GM18517 (cell line): ENCODE data around the gene LHFPL3.
"Not testable (repeated sequence)": the region's sequence is repeated elsewhere in the genome, so short reads cannot be mapped to it uniquely, and the experiment has no call there.

Experiments used
- ATAC-seq: cut with Tn5 transposase; IDR thresholded peaks from one replicate; pipeline ENCODE4 v1.9.1; 2021; ENCODE audit warnings: mild to moderate bottlenecking, moderate library complexity; ENCODE audit not compliant: unreplicated experiment

LHFPL3 gene

DNA sequence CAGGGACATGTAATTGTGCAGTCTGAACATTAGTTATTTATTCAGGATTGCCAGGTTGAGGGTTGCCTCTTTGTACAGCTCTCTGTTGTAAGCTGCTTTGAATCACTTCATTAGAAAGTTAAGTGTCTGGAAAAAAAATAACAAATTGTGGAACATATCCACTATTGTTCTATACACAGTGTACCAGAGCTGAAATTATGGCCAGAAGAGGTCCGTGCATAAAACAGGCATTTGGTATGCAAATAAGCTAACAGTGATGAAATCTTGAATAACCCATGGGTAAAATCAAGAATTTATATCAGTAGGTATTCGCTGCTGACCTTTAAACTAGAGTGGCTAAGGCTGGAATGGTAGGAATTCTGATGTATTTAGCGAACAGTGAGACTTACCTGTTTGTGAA is 152.1 kb downstream of the LHFPL3 start:
- ATAC-seq: no peak

DNA sequence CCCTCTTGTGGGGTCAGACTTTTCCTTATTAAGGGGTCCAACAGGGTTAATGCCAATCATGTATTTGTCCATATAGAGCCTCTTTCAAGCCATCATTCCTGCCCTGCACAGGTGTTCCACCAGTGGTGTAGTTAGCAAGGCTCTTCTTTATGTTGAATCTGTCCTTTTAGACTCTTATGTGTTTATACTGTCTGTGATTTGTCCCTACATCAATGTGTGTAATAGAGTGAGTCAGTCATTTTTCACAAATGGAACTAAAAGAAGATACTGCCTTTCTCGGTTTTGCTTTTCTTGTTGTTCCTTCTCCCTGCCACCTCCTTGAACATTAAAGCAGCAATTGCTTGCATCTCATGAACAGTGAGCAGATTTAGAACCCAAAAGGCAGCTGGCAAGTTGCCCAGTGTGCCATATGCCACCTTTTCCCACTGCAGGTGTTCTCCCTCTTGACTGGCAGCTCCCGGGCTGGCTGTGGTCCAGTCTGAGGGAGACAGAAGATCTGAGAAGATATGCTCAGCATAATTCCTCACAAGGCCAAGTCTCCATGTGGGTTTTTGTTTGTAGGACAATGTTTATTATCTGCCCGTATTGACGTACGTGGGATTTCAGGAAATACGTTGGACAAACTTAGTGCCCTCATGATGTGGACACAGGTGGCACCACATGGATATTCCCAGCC is 154.1 kb downstream of the LHFPL3 start:
- no peak for ATAC-seq

DNA sequence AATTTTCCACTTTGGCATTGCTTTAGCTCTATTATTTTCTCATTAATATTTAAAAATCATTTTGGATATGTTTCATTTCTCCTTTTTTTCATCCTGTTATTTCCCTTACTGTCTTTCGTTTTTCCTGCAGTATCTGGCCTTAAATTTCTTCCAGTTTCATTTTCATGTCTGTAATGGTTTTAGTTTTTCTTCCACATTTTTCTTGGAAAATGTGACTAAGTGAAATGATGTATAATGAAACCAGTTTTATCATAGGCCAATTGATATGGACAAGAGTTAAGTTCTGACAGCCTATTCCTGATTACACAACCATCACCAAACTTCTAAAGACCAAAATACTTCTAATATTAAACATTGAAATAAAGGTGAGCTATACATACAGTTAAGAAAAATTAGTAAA is 158.5 kb downstream of the LHFPL3 start:
- no peak for ATAC-seq

DNA sequence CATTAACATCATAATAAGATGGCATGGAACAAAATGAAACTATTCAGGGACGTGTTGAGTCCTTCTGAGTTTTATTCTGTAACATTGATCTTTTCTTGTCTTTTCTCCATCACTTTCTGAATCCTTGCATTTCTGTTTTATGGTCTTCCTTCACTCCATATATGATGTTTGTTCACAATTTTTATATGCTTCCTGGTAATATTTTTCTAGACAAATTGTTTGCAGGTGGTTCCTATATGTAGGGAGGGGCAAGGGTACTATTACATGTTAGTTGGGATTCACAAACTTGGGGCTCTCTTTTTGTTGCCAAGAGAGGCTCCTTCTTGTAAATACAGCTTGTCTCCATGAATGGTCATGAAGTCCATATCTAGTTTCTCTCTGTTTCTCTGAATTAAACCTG is 159.2 kb downstream of the LHFPL3 start:
- no peak for ATAC-seq

DNA sequence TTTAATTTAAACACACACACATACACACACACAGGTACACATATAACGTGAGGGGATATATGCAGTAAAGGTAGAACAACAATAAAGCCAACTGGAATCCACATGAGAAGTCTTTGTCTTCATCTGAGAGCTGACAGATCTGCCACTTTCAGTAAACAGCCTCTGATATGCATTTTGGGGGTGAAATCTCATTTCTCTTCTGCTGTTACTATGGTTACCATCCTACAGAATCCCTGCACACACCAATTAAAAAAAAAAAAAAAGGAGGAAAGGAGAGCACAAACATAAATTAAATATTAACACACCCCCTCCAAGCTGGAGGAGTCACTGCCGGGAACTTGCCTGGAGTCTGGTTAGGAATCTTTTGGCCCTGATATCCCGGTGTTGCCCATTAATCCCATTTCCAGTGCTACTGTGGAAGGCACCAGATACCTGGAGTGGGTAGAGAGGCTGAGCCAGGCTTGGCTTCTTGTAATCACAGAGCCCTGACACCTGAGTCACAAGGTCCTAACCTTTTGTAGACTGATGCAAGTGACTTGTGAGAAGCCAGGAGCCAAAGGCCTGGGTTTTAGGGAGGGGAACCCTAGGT is 169.1 kb downstream of the LHFPL3 start:
- ATAC-seq: no peak

DNA sequence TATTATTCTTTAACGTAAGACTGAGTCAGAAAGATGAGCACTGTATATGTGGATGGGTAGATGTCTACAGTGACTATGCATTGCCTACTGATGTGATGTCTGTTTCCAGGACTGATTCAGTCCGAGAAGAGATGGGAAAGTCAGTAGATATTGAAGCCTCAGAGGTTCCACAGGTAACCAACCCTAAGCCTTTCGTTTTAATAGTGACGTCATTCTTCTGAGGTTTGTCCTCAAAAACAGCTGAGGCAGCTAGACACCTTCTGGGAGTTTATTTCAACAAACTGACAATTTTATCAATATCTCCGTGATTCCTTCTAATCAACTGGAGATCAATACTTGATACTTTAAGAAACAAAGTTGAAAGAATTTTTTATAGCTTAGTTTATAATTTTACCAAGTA is 171.6 kb downstream of the LHFPL3 start:
- ATAC-seq: no peak

DNA sequence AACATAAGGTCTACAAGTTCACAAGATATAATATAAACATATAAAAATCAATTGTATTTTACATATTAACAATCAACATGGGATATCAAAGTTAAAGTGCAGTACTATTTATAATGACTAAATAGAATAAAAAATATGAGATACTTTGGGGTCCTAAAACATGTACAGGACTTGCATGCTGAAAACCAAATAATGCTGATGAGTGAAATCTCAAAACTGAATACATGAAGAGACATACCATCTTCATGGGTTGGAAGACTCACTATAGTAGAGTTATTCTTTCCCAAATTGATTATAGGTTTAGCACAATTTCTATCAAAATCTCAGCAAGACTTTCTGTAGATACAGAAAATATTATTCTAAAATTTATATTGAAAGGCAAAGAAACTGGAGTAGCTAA is 181.5 kb downstream of the LHFPL3 start:
- no peak for ATAC-seq

DNA sequence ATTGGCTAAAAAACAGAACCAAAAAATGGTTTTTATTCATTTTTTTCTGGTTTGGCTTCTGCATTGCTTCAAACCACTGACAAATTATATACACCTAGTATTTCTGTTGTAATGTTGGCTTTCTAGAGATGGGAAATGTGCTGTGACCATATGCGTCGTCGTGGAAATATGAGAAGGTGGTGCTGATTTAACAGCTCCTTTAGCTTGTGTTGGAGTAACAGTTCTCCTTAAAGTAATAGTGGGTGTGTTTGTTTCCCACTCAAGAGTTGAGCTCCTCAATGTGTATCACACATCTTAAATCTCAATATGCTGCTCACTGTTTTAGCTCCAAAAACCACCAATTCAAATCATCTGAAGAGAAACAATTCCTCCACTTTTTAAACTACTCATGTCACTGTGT is 196.4 kb downstream of the LHFPL3 start:
- ATAC-seq: no peak

DNA sequence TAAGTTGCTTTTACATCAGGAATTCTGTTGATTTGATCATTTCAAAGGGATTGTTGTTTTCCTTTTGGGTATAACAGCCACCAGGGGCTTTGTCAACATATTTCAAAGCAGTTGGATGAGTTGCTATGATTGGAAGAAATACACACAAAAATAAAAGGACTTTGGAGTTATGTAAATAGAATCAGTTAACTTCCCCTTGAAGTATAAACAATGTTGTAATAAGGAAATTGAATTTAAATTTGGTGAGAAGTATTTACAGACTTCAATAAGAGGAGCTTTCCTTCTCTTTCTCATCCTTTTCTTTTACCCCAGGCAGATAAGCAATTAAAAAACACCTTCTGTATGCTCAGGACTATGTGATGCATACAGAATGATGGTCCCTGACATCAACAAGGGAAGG is 199.7 kb downstream of the LHFPL3 start:
- ATAC-seq: no peak

DNA sequence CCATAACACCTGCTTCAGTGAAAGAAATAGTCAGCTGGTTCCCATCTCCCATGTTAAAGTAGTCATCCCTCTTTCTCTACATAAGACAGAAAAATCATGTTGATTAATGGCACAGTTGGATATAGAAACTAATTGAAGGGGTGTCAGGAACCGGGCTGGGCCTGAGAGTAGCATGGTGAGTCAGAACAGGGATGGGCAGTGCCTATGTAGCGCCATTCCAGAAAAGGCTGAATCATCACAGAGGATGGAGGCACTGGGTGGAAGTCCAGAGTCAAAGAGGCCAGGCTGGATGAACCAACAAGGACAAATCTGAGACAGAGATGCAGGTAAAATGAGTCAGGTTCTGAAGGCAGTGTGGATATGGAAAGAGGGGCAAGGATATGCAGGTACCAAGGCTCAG is 201.2 kb downstream of the LHFPL3 start:
- ATAC-seq: no peak

DNA sequence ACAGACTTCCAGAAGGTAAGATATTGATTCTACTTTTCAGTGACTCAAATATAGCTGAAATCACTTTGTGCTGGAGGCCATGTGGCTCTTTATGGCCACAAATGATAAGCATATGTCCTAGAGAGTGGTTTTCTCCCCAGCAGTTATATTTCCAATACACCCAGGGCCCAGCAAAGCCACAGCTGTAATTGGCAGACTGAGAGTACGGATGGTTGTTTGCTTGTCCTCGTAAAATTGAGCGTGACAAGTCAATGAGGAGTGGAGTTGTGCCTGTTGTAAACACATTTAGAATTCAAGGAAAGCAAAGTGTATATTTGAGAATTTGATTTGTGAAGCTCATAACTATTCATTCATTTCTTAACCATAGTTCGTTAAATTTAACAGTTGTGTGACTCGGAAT is 201.8 kb downstream of the LHFPL3 start:
- no peak for ATAC-seq

DNA sequence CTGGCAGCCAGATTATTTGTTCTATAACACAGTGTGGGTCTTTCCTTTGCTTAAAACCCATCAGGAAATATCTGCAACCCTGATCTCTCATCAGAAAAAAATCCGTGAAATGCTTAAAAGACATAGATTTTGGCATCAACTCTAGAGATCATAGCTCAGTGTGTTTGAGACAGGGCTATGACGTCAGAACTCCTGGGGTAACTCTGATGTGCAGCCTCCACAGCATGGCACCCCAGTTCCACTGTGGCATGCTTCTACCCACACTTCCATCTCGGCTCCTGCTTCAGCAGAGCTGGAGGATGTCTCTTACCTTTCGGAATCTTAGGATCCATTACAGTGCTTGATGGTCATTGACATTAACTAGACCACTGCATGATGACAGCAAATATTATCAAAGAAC is 205.7 kb downstream of the LHFPL3 start:
- no peak for ATAC-seq

DNA sequence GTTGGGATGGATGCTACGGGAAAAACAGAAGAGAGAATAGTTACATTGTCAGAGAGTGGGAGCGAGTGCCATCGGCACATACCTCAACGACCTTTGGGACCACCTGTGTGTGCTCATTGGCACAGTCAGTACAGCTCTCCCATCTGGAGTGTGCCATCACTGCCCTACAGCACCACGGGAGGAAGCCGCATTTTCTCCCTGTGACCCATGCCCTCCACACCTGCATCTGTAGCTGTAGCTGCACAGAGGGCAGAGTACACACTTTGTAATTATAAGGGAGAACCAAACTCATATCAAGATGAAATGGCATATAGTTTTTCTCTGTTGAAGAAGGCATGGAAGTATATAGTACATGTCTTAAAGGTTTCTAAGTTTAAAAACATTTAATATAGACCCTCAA is 207.4 kb downstream of the LHFPL3 start:
- no peak for ATAC-seq

DNA sequence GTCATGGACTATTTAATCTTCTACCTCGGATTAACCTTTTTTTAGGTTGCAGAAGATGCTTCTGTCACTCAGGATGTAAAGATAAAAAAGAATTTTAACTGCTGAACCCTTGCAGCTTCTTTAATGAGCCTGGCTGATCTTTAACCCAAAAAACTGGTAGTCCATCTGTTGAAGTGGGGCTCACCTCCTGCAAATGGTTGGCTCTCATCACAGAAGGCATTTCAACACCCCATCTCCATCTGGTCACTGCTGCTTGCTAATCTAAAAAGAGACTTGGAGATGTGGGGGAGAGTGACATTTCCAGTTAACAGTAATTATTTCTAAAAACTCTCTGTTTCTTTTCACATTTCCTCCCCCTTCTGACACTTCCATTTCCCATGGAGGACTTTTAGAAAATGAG is 208.6 kb downstream of the LHFPL3 start:
- ATAC-seq: no peak

DNA sequence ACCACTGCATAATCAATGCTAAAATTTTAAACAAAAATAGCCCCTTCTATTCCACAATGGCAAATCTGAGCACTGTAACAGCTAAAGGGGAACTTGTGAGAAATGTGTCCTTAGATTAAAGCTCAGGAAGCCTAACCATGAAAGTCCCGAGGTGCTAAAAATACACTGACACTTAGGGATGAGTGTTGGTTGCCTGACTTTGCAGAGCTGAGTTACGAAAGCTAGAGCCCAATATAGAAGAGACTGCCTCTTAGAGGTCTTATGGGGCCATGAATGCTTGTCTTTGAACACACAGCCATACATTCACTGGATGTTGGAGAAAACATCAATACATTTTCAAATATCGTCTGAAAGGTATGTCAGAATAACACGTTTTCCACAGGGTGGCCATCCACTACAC is 209.7 kb downstream of the LHFPL3 start:
- no peak for ATAC-seq

DNA sequence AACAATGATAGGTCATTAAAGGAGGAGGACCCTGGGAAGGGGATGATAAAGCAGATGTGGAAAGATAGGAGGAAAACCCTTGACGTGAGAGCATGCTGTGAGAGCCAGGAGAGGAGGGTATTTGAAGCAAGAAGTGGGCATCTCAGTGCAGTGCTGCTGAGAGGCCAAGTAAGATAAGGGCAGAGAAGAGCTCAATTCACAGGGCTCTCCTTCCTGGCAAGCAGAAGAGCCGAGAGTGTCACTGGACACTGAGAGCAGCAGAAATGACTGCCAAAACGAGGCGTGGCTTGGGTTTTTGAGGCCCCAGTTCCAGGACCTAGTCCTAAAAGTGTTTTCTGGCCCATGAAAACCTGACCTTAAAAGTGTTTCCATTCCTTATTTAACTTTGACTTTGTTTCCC is 213.5 kb downstream of the LHFPL3 start:
- ATAC-seq: no peak

DNA sequence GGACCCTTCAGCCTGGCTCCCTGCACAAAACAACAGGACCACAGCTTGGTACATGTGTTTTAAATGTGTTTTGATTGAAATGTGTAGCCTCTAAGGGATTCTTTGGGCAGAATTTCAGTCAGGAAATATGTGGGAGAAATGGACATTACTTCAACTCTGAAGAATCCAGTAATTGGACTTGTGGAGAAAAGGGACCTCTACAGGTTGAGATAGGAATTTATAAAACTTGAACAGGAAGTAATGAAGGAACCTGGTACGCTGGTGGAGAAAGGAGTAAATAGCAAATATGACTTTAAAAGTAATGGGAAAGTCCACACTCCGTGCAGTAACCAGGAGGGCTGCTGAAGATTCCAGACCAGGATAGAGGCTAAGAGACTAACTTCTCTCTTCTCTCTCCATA is 220.5 kb downstream of the LHFPL3 start:
- ATAC-seq: no peak

DNA sequence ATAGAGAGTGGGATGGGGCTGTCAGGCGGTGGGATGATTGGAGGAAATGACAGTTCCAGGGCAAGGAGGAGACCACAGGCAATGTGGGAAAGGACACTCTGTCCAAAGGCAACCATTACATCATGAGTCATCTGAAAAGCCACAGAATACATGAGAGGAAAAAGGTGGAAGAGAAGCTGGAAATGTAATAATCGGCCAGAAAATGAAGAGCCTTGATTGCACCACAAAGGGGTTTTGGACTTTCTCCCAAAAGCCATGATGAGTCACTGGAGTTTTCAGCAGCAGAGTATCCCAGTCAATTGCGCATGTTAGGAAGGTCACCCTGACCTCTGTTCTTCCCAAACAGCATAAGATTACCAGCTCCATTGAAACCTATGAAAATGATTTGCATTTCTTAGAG is 222.0 kb downstream of the LHFPL3 start:
- ATAC-seq: no peak

DNA sequence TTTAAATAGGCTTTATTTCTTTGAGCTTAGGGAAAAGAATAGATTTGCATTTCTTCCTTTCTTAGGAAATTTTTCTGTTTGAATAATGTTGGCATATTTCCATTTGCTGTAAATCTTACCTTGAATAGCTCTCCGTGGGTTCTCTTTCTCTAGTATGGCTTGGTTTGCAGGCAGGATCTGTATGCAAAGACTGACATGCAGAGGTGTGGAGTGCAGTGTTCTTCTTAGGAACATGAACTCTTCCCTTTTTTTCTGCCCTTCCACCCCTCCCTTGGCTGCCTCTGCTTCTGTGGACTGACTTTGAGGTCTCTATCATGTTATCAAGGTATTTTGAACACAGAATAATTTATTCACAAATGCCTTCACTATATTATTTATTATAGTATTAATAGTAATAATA is 222.8 kb downstream of the LHFPL3 start:
- no peak for ATAC-seq

DNA sequence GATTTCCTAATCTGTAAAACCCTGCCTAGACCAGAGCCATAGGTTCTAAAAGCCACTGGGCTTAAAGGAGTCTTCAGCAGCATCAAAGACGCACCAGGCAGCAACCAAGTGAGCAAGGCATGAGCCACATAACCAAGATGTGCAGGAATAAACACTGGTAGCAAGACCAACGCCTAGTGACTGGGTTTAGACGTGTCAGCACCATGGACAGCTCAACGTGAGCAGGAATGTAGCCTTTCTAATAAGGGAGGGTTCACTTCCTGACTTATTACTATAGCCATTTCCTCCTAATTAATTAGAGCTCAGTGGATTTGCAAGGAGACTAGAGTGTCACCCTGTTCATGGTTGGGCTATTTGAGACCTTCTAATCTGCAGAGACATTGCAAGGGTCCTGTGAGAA is 223.7 kb downstream of the LHFPL3 start:
- no peak for ATAC-seq

DNA sequence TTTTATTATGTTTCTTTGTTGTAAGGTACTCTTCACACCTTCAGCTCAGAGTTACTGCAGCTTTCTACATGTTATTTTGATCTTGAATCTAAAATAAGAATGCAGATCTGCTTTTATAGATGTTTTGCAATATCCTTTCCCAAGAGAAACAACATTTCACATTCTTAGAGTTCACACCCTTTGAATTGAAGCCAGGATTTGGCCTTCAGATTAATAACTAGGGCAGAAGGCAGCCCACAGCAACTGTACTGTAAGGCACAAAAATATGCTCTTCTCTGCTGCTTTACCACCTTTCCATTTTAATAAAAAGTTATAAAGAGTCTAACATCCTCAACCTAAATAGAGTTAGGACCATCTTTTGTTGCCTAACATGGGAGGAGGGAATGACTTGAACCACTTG is 224.7 kb downstream of the LHFPL3 start:
- ATAC-seq: no peak

DNA sequence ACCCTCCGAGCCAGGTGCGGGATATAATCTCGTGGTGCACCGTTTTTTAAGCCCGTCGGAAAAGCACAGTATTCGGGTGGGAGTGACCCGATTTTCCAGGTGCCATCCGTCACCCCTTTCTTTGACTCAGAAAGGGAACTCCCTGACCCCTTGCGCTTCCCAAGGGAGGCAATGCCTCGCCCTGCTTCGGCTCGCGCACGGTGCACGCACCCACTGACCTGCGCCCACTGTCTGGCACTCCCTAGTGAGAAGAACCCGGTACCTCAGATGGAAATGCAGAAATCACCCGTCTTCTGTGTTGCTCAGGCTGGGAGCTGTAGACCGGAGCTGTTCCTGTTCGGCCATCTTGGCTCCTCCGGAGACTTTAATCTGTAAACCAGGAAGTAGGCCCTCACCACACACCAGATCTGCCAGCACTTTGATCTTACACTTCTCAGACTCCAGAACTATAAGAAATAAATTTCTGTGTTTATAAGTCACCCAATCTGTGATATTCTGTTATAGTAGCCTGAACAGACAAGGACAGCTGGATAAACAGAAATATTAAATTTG is 235.0 kb downstream of the LHFPL3 start:
- ATAC-seq: not testable (repeated sequence)

DNA sequence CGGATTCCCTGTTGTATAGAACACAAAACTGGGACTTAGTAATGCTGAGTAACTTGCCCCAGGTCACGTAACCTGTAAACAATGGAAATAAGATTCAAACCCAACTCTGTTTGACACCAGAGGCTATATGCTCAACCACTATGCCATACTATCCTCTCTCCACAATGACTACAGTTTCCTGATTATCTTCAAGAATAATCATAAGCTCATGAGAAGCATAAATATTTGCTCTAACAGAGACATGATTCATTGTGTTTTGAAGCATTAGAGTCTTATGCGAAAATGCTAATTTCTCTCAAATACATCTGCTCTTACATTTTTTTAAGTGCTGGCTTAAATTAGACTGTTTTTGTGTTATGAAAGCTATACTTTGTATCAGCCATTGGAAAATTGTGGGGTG is 241.3 kb downstream of the LHFPL3 start:
- ATAC-seq: no peak
